ENCODE measurements around the gene GOLGA6C.
"Not testable (repeated sequence)": the region's sequence is repeated elsewhere in the genome, so short reads cannot be mapped to it uniquely, and the experiment has no call there.

DNA sequence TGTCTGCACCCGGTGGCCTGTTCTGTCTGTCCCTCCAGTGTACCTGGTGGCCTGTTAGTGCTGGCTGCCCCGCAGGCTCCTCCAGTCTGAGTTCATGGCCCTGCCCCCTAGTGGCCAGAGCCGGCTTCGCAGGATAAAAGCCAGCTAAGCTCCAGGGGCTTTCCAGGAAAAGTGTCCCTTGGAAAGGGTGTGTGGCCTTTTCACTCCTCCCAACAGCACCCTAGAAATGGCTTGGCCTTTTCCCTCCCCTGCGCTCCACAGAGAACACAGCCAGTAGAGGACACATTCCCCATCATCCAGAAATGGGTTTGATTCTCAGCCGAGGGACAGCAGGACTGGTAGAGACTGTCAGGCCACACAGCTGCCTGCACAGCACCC, 41.2 kb downstream of the GOLGA6C start:
- not testable (repeated sequence) for TF ChIP-seq PKNOX1 (IDR thresholded peaks at IDR 0.05); TARDBP (IDR thresholded peaks at IDR 0.05); FOXA1 (IDR thresholded peaks at IDR 0.05); SUZ12 (IDR thresholded peaks at IDR 0.05); CTBP1 (IDR thresholded peaks at IDR 0.05; ENCODE audit: borderline replicate concordance); L3MBTL2 (conservative IDR thresholded peaks at IDR 0.05); FOXK2 (IDR thresholded peaks at IDR 0.05); ELF4 (IDR thresholded peaks at IDR 0.05); SP1 (IDR thresholded peaks at IDR 0.05); ZNF384 (IDR thresholded peaks at IDR 0.05); FOXM1 (IDR thresholded peaks at IDR 0.05; ENCODE audit: borderline replicate concordance); BHLHE40 (IDR thresholded peaks at IDR 0.05; ENCODE audit: borderline replicate concordance); ARNT (IDR thresholded peaks at IDR 0.05); NFRKB (IDR thresholded peaks at IDR 0.05)
